CD14-positive monocyte (primary cell): ENCODE results near the gene TMEM272. TPM values are rescaled to one million over a fixed set of nuclear protein-coding genes. Genes with fewer than 3 reads are reported as not detected.

Source experiments
- DNase-seq, 3 donors: peaks; one replicate each; pipeline ENCODE4 v3.0.0-alpha.2; 2011 to 2022
- H2AFZ ChIP-seq: 2 replicates; pipeline ENCODE4 v1.6.0; 2012; ENCODE audit warnings: mild to moderate bottlenecking, low read depth, low read length, inconsistent platforms; ENCODE audit not compliant: insufficient read depth, poor library complexity, severe bottlenecking
- H3K27ac ChIP-seq, 2 donors: 1 replicate in 1 of 2; 2 replicates in 1 of 2; pipeline ENCODE4 v1.5.1; 2012 to 2013; ENCODE audit warnings: low read length in 2 of 2, control low read depth in 1 of 2, inconsistent platforms in 1 of 2, low read depth in 1 of 2, mild to moderate bottlenecking in 1 of 2
- H3K27me3 ChIP-seq, 2 donors: one replicate each; pipeline versions ENCODE4 v1.6.0 to v1.6.1; 2011 to 2013; ENCODE audit warnings: low read length in 2 of 2; ENCODE audit not compliant: control insufficient read depth in 2 of 2, insufficient read depth in 2 of 2
- H3K36me3 ChIP-seq, 2 donors: replicated peaks in 1 of 2; 1 replicate in 1 of 2; 2 replicates in 1 of 2; pipeline versions ENCODE4 v1.5.1 to v1.6.1; 2012 to 2013; ENCODE audit warnings: low read length in 2 of 2, control low read depth in 1 of 2, inconsistent platforms in 1 of 2, mild to moderate bottlenecking in 1 of 2; ENCODE audit not compliant: insufficient read depth in 2 of 2, control insufficient read depth in 1 of 2
- H3K4me1 ChIP-seq, 2 donors: 1 replicate in 1 of 2; 2 replicates in 1 of 2; pipeline versions ENCODE4 v1.5.1 to v1.6.1; 2012 to 2013; ENCODE audit warnings: low read length in 2 of 2, control low read depth in 1 of 2, inconsistent platforms in 1 of 2, mild to moderate bottlenecking in 1 of 2, moderate library complexity in 1 of 2; ENCODE audit not compliant: insufficient read depth in 2 of 2, control insufficient read depth in 1 of 2
- H3K4me2 ChIP-seq: replicated peaks from 2 replicates; pipeline ENCODE3; 2012; ENCODE audit warnings: low read length, moderate library complexity, mild to moderate bottlenecking; ENCODE audit not compliant: poor library complexity, severe bottlenecking; ENCODE audit errors: extremely low read depth
- H3K4me3 ChIP-seq, 3 experiments: fragments of 200-600 bp in 1 of 3; sonication (generic) in 1 of 3; replicated peaks in 1 of 3; 1 replicate in 2 of 3; 2 replicates in 1 of 3; pipeline ENCODE4 v1.5.1; 2011 to 2013; ENCODE audit warnings: low read length in 3 of 3, mild to moderate bottlenecking in 3 of 3, control low read depth in 2 of 3, low read depth in 2 of 3, inconsistent platforms in 1 of 3, moderate library complexity in 1 of 3
- H3K79me2 ChIP-seq: 2 replicates; pipeline ENCODE4 v1.6.0; 2012; ENCODE audit warnings: mild to moderate bottlenecking, control low read depth, inconsistent platforms, low read length, moderate library complexity; ENCODE audit not compliant: insufficient read depth
- H3K9ac ChIP-seq: 2 replicates; pipeline ENCODE4 v1.6.0; 2017; ENCODE audit warnings: low read length, mild to moderate bottlenecking; ENCODE audit not compliant: insufficient read depth, poor library complexity, severe bottlenecking
- H3K9me3 ChIP-seq, 2 donors: replicated peaks in 1 of 2; 1 replicate in 1 of 2; 2 replicates in 1 of 2; pipeline versions ENCODE4 v1.5.1 to v1.6.1; 2012 to 2013; ENCODE audit warnings: low read length in 2 of 2, control low read depth in 1 of 2; ENCODE audit not compliant: control insufficient read depth in 1 of 2, insufficient read depth in 1 of 2
- H4K20me1 ChIP-seq: 2 replicates; pipeline ENCODE4 v1.6.0; 2012; ENCODE audit warnings: mild to moderate bottlenecking, low read length, control low read depth, moderate library complexity; ENCODE audit not compliant: insufficient read depth
- H3K27ac Mint-ChIP-seq, 7 donors: one replicate each; pipeline ENCODE4 v1.8.0; 2020; ENCODE audit warnings: mild to moderate bottlenecking in 7 of 7, mixed read lengths in 7 of 7, moderate library complexity in 6 of 7, inconsistent platforms in 2 of 7
- H3K27me3 Mint-ChIP-seq, 3 donors: one replicate each; pipeline ENCODE4 v1.8.0; 2021 to 2022; ENCODE audit warnings: low read depth in 3 of 3, mild to moderate bottlenecking in 3 of 3, mixed read lengths in 3 of 3, moderate library complexity in 3 of 3, inconsistent platforms in 1 of 3
- H3K36me3 Mint-ChIP-seq, 2 donors: one replicate each; pipeline ENCODE4 v1.8.0; 2020; ENCODE audit warnings: mixed read lengths in 2 of 2, inconsistent platforms in 1 of 2, mild to moderate bottlenecking in 1 of 2
- H3K4me1 Mint-ChIP-seq: one replicate; pipeline ENCODE4 v1.8.0; 2020; ENCODE audit warnings: mild to moderate bottlenecking, mixed read lengths
- H3K4me3 Mint-ChIP-seq, 2 donors: one replicate each; pipeline ENCODE4 v1.8.0; 2020; ENCODE audit warnings: mild to moderate bottlenecking in 2 of 2, mixed read lengths in 2 of 2, moderate library complexity in 1 of 2
- H3K9me3 Mint-ChIP-seq, 7 donors: one replicate each; pipeline ENCODE4 v1.8.0; 2020 to 2022; ENCODE audit warnings: mixed read lengths in 7 of 7, mild to moderate bottlenecking in 6 of 7, moderate library complexity in 6 of 7, inconsistent platforms in 2 of 7
- CTCF ChIP-seq: fragments of 200-600 bp; IDR thresholded peaks from one replicate; pipeline ENCODE4 v1.8.0; 2022; ENCODE audit warnings: antibody characterized with exemption, mild to moderate bottlenecking
- WGBS: methylation state at CpG from one replicate; pipeline ENCODE4 v1.1.5; 2013; ENCODE audit warnings: missing lambda C conversion rate; ENCODE audit not compliant: insufficient coverage; 5-methylcytosine and 5-hydroxymethylcytosine counted together
- intact Hi-C, 2 donors: fragments of 100-400 bp; cut with micrococcal nuclease; formaldehyde crosslinking; loops; one replicate each; pipeline versions ENCODE4 v1.15.0 to v1.15.1; 2023
- polyA plus RNA-seq, 3 donors: library from polyadenylated mRNA; depleted of rRNA in 1 of 3; unstranded in 2 of 3; stranded (reverse) in 1 of 3; fragments of 300-500 nt in 2 of 3; fragments of >200 nt in 1 of 3; fragmentation: Illumina TruSeq in 2 of 3; gene quantifications; 1 replicate in 2 of 3; 2 replicates in 1 of 3; pipeline ENCODE4 v1.2.3, GENCODE V29; 2012 to 2021

Gene TMEM272
- polyA plus RNA-seq, 3 donors = 0.07 TPM; not detected in 2

GRCh38 chr13:51892657-51893056 lies 47.7 kb upstream of the TMEM272 start:
- Mint-ChIP-seq H3K27ac (no peak overlapping the region), H3K36me3 (no peaks in the 10 kb centered on the region), H3K4me3 (no peak overlapping the region), H3K27me3 (peaks cover 0 to 5% (median 4%) of the 10 kb centered on the region in 3 donors), H3K9me3 (peaks cover 0 to 2% (median 0%) of the 10 kb centered on the region in 7 donors), H3K4me1 (peaks cover 2% of the 10 kb centered on the region)
- H3K27ac ChIP-seq = no peak overlapping the region
- no peak overlapping the region for H3K4me3 ChIP-seq
- H3K27me3 ChIP-seq = no peaks in the 10 kb centered on the region
- no peaks in the 10 kb centered on the region for H3K4me1 ChIP-seq
- no peaks in the 10 kb centered on the region for H4K20me1 ChIP-seq
- no peak overlapping the region for H3K4me2 ChIP-seq
- no peaks in the 10 kb centered on the region for H3K9me3 ChIP-seq
- no peaks in the 10 kb centered on the region for H3K36me3 ChIP-seq
- intact Hi-C loops = no loop called here
- no peaks in the 10 kb centered on the region for H3K79me2 ChIP-seq
- H2AFZ ChIP-seq = no peak overlapping the region
- 3% methylated on average over 2 of the region's 3 CpGs for WGBS
- DNase-seq = no peak
- no peak for TF ChIP-seq CTCF
- no peak overlapping the region for H3K9ac ChIP-seq

GRCh38 chr13:51887468-51887867 lies 42.5 kb upstream of the TMEM272 start:
- intact Hi-C loops = no loop called here
- Histone ChIP-seq H3K4me2 (no peak overlapping the region), H3K79me2 (no peaks in the 10 kb centered on the region), H3K9ac (no peak overlapping the region), H3K4me1 (no peaks in the 10 kb centered on the region), H3K4me3 (no peak overlapping the region), H4K20me1 (no peaks in the 10 kb centered on the region), H3K27ac (no peak overlapping the region), H2AFZ (no peak overlapping the region), H3K36me3 (no peaks in the 10 kb centered on the region), H3K27me3 (no peaks in the 10 kb centered on the region), H3K9me3 (peaks cover 8 to 11% of the 10 kb centered on the region in 2 donors)
- Mint-ChIP-seq H3K36me3 (no peaks in the 10 kb centered on the region), H3K9me3 (peaks cover 4 to 11% (median 9%) of the 10 kb centered on the region in 7 donors), H3K27ac (no peak overlapping the region), H3K27me3 (peaks cover 0 to 1% (median 0%) of the 10 kb centered on the region in 3 donors), H3K4me1 (no peaks in the 10 kb centered on the region), H3K4me3 (no peak overlapping the region)
- no peak for TF ChIP-seq CTCF
- DNase-seq = no peak
- no CpG with 5 or more reads among the region's 2 CpGs for WGBS
